ENCODE measurements around the gene FRMD5.

- TF ChIP-seq, protein P1, sequence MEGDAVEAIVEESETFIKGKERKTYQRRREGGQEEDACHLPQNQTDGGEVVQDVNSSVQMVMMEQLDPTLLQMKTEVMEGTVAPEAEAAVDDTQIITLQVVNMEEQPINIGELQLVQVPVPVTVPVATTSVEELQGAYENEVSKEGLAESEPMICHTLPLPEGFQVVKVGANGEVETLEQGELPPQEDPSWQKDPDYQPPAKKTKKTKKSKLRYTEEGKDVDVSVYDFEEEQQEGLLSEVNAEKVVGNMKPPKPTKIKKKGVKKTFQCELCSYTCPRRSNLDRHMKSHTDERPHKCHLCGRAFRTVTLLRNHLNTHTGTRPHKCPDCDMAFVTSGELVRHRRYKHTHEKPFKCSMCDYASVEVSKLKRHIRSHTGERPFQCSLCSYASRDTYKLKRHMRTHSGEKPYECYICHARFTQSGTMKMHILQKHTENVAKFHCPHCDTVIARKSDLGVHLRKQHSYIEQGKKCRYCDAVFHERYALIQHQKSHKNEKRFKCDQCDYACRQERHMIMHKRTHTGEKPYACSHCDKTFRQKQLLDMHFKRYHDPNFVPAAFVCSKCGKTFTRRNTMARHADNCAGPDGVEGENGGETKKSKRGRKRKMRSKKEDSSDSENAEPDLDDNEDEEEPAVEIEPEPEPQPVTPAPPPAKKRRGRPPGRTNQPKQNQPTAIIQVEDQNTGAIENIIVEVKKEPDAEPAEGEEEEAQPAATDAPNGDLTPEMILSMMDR (IDR thresholded peaks at IDR 0.05): no peak
- no peak for TF ChIP-seq POLR2A (IDR thresholded peaks at IDR 0.05)
Observed at GRCh38 chr15:44102675-44103254, 92.3 kb downstream of the FRMD5 start.
